ENCODE measurements around the gene PRRG4. TPM values are rescaled to one million over a fixed set of nuclear protein-coding genes. Genes with fewer than 3 reads are reported as not detected.
"Not testable (repeated sequence)": the region's sequence is repeated elsewhere in the genome, so short reads cannot be mapped to it uniquely, and the experiment has no call there.

The PRRG4 gene
- total and polyA plus RNA-seq, 2 of the 13 experiments (the other 11 are each of a cell fraction or from before 2014, with no cell fraction given): 0.24 to 0.95 TPM

GRCh38 chr11:32886180-32886579 is 56.5 kb downstream of the PRRG4 start:
- Histone ChIP-seq H3K9ac (ENCODE audit: insufficient read depth, low read depth, low read length) (no peak overlapping the region), H4K20me1 (ENCODE audit: insufficient read depth, low read length) (no peaks in the 10 kb centered on the region), H2AFZ (ENCODE audit: low read length) (no peak overlapping the region), H3K79me2 (ENCODE audit: insufficient read depth, low read length) (no peaks in the 10 kb centered on the region), H3K4me2 (ENCODE audit: low read depth, low read length) (no peak overlapping the region), H3K9me3 (ENCODE audit: low read length) (no peaks in the 10 kb centered on the region), H3K27ac (ENCODE audit: extremely low read length, insufficient read depth, low read length) (no peak overlapping the region), H3K27me3 (ENCODE audit: control insufficient read depth in 1 of 2, insufficient read depth in 2 of 2, low read length in 2 of 2) (no peaks in the 10 kb centered on the region), H3K4me3 (replicated peaks in 1 of 3; ENCODE audit: insufficient read depth in 1 of 3, low read depth in 2 of 3, low read length in 3 of 3) (no peak overlapping the region), H3K36me3 (replicated peaks in 1 of 2; ENCODE audit: control insufficient read depth in 1 of 2, insufficient read depth in 2 of 2, low read length in 2 of 2) (no peaks in the 10 kb centered on the region), H3K4me1 (ENCODE audit: insufficient read depth, low read length) (peaks cover under 1% of the 10 kb centered on the region; the same call in 1 of the 2 replicates)
- FAIRE-seq (no peak), ATAC-seq (no peak), DNase-seq (ENCODE audit: low spot score) (no peak)
- BruUV-seq (replicated peaks): no TSS peak
- intact Hi-C loops (cut with micrococcal nuclease; ENCODE audit: unreplicated experiment): no loop called here
- ChIA-PET CTCF (ENCODE audit: low intra/inter-chr PET ratio, low total read pairs) (no interaction called here), POLR2A (no interaction called here)
- in situ Hi-C loops (cut with HindIII; ENCODE audit: extremely low pct_ligation_motif_present, low pct_unique_long_range_greater_than_20kb): no loop called here
- 40% methylated on average over 3 of the region's 3 CpGs for WGBS (ENCODE audit: low lambda C conversion rate)
- TF ChIP-seq ATF4 (CRISPR knock-in tag; IDR thresholded peaks at IDR 0.05): peak in 1 of 2 experiments; percentile 15; a peak in 1 of 4 replicates
- TF ChIP-seq HNF4A (CRISPR knock-in tag; IDR thresholded peaks at IDR 0.05): no peak

GRCh38 chr11:32887707-32888383 is 58.1 kb downstream of the PRRG4 start:
- 49% methylated on average over 9 of the region's 20 CpGs for WGBS (ENCODE audit: low lambda C conversion rate)
- H3K9ac ChIP-seq (ENCODE audit: insufficient read depth, low read depth, low read length); H3K4me3 ChIP-seq (replicated peaks in 1 of 3; ENCODE audit: insufficient read depth in 1 of 3, low read depth in 2 of 3, low read length in 3 of 3); H3K36me3 ChIP-seq (replicated peaks in 1 of 2; ENCODE audit: control insufficient read depth in 1 of 2, insufficient read depth in 2 of 2, low read length in 2 of 2); H3K4me1 ChIP-seq (ENCODE audit: insufficient read depth, low read length); H2AFZ ChIP-seq (ENCODE audit: low read length); H3K79me2 ChIP-seq (ENCODE audit: insufficient read depth, low read length); H3K27me3 ChIP-seq (ENCODE audit: control insufficient read depth in 1 of 2, insufficient read depth in 2 of 2, low read length in 2 of 2); H3K27ac ChIP-seq (ENCODE audit: extremely low read length, insufficient read depth, low read length); DNase-seq (ENCODE audit: low spot score); FAIRE-seq; BruUV-seq (replicated peaks); intact Hi-C loops (cut with micrococcal nuclease; ENCODE audit: unreplicated experiment); H4K20me1 ChIP-seq (ENCODE audit: insufficient read depth, low read length); H3K9me3 ChIP-seq (ENCODE audit: low read length); POLR2A ChIA-PET; CTCF ChIA-PET (ENCODE audit: low intra/inter-chr PET ratio, low total read pairs); in situ Hi-C loops (cut with HindIII; ENCODE audit: extremely low pct_ligation_motif_present, low pct_unique_long_range_greater_than_20kb); H3K4me2 ChIP-seq (ENCODE audit: low read depth, low read length): not testable (repeated sequence)
- 0 out of 3 replicates have a peak, but pooled peaks have one; percentile 12 for ATAC-seq
- peak; percentile 40; the same call in 1 of the 2 replicates for TF ChIP-seq NFYB (CRISPR knock-in tag; IDR thresholded peaks at IDR 0.05)

GRCh38 chr11:32888384-32888710 is 58.6 kb downstream of the PRRG4 start:
- H3K36me3 ChIP-seq (replicated peaks in 1 of 2; ENCODE audit: control insufficient read depth in 1 of 2, insufficient read depth in 2 of 2, low read length in 2 of 2); H3K4me2 ChIP-seq (ENCODE audit: low read depth, low read length); H3K9me3 ChIP-seq (ENCODE audit: low read length); H3K9ac ChIP-seq (ENCODE audit: insufficient read depth, low read depth, low read length); intact Hi-C loops (cut with micrococcal nuclease; ENCODE audit: unreplicated experiment); H3K27ac ChIP-seq (ENCODE audit: extremely low read length, insufficient read depth, low read length); H3K4me1 ChIP-seq (ENCODE audit: insufficient read depth, low read length); H3K4me3 ChIP-seq (replicated peaks in 1 of 3; ENCODE audit: insufficient read depth in 1 of 3, low read depth in 2 of 3, low read length in 3 of 3); H2AFZ ChIP-seq (ENCODE audit: low read length); in situ Hi-C loops (cut with HindIII; ENCODE audit: extremely low pct_ligation_motif_present, low pct_unique_long_range_greater_than_20kb); H3K27me3 ChIP-seq (ENCODE audit: control insufficient read depth in 1 of 2, insufficient read depth in 2 of 2, low read length in 2 of 2); H3K79me2 ChIP-seq (ENCODE audit: insufficient read depth, low read length); H4K20me1 ChIP-seq (ENCODE audit: insufficient read depth, low read length); ATAC-seq; CTCF ChIA-PET (ENCODE audit: low intra/inter-chr PET ratio, low total read pairs); BruUV-seq (replicated peaks); FAIRE-seq; POLR2A ChIA-PET; DNase-seq (ENCODE audit: low spot score): not testable (repeated sequence)
- WGBS (ENCODE audit: low lambda C conversion rate): 88% methylated on average over 4 of the region's 17 CpGs
